Dermis blood vessel endothelial cell (primary cell): Measurements from ENCODE around the gene ASS1. TPM values are rescaled to one million over a fixed set of nuclear protein-coding genes. Genes with fewer than 3 reads are reported as not detected.

Experiments
- DNase-seq: peaks from one replicate; pipeline ENCODE4 v3.0.0; 2010
- total RNA-seq: library from RNA; depleted of rRNA; stranded (reverse); fragments of >200 nt; gene quantifications from 2 replicates; pipeline ENCODE4 v1.2.3, GENCODE V29; 2014

Gene ASS1
- total RNA-seq, 1 donor from 2014 or later: 9.5 TPM

DNA sequence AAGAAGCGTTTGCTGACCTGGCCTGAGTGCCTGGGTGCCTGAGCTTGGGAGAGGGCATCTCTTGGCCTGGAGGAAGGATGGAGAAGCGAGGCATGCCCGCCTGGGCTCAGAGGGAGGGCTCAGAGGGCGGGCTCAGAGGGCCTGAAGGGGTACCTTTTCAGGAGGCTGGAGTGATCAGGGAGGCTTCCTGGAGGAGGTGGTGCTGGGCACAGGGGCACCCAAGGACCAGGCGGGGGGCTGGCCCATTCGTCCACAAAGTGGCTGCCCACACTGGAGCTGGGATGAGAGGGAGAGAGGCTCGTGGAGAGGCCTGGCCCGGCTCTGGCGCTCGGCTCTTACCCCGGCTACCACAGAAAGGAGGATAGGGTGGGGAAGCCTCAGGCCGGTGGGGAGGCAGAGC lies 32.8 kb downstream of the ASS1 start:
- DNase-seq: no peak

DNA sequence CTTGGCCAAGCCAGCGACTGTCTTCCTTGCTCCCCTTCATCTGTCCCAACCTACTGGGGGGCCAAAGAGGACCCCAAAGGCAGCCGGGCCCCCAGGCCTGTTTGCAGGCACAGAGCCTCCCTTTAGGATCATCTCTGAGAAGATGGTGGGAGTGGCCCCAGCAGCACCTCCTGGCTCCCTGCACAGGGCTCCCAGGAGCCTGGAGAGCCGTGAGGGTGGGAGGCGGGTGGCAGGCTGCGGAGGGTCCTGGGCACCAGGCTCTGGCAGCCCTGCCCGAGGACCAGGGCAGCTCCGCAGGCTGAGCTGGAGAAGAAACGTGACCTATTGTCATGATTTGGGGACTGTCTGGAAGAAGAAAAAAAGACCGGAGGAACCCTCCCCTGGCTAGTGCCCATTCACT lies 33.4 kb downstream of the ASS1 start:
- DNase-seq: no peak

GRCh38 chr9:130478736-130479575 lies 34.2 kb downstream of the ASS1 start:
- DNase-seq: no peak

GRCh38 chr9:130479587-130479986 lies 34.8 kb downstream of the ASS1 start:
- DNase-seq: no peak

DNA sequence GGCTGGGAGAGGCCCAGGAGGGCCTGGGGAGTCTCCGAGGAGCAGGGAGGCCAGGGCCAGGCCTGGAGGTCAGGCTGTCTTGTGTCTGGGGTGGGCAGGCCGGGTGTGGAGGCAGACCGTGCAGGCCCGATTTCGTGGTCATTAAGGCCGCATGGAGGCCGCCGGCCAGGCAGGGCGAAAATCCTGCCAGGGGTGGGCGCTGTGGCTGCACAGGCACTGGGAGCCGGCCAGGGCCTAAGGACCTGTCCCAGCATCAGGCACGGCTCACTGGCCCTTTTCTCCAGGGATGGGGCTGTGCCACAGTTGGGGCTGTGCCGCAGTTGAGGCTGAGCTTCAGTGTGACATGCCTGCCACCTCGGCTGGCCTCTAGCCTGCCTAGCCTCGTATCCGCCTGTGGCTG lies 35.9 kb downstream of the ASS1 start:
- peak; percentile 30 for DNase-seq

DNA sequence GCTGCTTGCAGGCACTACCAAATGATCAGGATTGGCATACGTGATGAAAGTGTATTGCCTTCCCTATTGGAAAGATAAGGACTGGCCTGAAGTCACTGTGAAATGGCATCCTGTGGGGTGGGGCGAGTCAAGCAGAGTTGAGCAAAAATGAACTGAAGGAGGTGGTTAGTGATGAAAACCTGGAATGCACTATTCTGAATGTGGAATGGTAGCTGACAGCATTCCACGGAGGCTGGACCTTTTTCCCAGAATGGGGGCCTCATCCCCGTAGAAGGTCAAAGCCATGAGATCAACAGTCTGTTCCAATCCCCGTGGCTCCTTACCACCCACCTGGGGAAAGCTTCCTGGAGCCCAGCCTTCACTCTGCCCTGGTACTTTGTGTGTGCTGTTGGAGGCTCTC lies 37.7 kb downstream of the ASS1 start:
- no peak for DNase-seq

- DNase-seq: no peak
Measured at GRCh38 chr9:130483371-130483971, 38.7 kb downstream of the ASS1 start.

- DNase-seq: no peak
Measured at GRCh38 chr9:130484362-130485072, 39.8 kb downstream of the ASS1 start.

- DNase-seq: no peak
Measured at GRCh38 chr9:130486103-130486502, 41.3 kb downstream of the ASS1 start.

DNA sequence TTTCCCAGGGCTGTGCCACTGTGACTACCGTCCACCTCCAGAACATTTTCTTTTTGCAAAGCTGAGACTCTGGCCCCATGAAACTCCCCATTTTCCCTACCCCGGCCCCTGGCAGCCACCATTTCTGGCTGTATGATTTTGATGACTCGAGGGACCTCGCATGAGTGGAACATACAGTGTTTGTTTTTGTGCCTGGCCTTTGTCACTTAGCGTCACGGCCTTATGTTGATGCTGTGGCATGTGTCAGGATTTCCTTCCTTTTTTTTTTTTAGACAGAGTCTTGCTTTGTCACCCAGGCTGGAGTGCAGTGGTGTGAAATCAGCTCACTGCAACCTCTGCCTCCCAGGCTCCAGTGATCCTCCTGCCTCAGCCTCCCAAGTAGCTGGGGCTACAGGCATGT lies 42.7 kb downstream of the ASS1 start:
- no peak for DNase-seq

- no peak for DNase-seq
Measured at GRCh38 chr9:130488621-130489330, 44.0 kb downstream of the ASS1 start.

- DNase-seq: no peak
Measured at GRCh38 chr9:130490981-130491380, 46.2 kb downstream of the ASS1 start.

GRCh38 chr9:130491830-130492482 lies 47.2 kb downstream of the ASS1 start:
- DNase-seq: no peak

- no peak for DNase-seq
Measured at GRCh38 chr9:130493021-130493420, 48.3 kb downstream of the ASS1 start.

DNA sequence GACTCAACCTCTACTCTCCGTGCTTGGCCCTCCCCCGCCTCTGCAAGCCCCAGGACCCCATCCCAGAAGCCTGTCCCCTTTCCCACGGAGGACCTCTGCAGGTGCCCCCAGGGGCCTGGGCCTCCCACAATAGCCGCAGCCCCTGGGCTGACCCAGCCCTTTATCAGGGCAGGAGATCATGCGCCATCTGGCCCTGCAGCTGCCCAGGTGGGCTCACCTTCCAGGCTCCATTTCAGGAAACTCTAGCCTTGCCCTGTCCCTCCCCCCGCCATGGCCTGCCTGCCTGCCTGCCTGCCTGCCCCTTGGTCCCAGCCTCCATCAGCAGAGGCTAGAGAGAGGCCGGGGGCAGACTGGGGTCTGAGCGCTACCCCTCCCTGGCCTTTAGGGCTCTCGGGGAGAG lies 48.7 kb downstream of the ASS1 start:
- DNase-seq: no peak

DNA sequence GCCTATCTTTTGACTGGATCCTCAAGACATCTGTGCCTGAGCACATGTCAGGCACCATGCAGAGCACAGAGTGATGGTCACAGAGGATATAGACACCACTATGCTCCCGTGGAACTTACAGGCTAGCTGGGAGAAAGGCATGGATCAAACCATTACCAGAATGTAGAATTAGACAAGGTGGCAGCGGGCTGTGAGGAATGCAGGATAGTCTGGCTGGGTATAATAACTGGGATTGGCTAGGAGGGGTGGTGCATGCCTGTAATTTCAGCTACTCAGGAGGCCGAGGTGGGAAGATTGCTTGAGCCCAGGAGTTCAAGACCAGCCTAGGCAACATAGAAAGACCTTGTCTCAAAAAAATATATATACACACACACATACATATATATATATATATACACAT lies 50.3 kb downstream of the ASS1 start:
- no peak for DNase-seq

DNA sequence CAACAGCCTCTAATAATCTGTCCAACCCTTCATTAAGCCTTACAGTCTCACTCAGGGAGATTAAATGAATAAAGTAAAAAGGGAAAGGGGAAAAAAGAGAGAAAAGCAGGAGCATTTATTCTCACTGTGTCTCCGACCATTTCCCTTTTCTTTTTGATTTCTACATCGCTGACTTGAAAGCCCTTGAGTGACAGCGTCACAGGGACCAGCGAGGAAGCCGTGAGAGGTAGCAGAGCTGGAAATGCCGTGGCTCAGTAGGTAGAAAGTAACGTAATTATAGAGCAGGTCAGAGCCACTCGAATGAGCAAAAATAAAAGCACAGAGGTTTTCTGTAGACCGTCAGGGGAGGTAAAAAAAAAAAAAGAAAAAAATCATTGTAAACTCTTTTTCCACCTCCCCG lies 52.4 kb downstream of the ASS1 start:
- no peak for DNase-seq

DNA sequence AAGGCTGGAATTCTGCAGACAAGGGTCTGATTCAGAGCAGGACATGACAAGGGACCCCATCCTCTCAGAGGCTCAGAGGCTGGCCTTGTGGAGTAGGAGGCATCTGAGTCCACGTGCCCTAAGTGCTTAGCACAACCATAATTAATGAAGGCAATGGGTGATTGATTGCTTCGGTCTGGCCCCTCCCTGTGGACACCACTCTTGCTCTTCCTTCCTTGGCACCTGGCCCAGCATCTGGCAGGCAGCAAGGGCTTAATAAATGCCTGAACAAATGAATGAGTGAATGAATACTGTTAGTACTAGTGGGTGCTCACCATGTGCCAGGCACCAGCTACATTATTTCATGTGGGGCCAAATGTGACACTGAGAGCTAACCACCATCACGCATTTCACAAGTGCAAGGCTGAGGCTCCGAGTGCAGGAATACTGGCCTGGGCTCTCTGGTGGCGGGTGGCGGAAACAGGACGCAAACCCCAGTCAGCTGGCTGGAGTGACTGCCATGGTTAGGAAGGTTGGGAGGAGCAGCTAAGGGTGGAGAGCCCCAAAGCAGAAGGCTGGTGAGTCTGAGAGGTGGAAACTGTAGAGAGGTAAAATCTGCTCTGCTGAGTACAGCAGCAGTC lies 53.6 kb downstream of the ASS1 start:
- no peak for DNase-seq

GRCh38 chr9:130498918-130499698 lies 54.3 kb downstream of the ASS1 start:
- no peak for DNase-seq

- DNase-seq: no peak
Measured at GRCh38 chr9:130499804-130500263, 55.1 kb downstream of the ASS1 start.
